ENCODE measurements around the gene ROMO1. TPM values are rescaled to one million over a fixed set of nuclear protein-coding genes. Genes with fewer than 3 reads are reported as not detected.
A peak's percentile ranks its signal among the peaks of the same experiment; 100 is the strongest.
"Not testable (repeated sequence)": the region's sequence is repeated elsewhere in the genome, so short reads cannot be mapped to it uniquely, and the experiment has no call there.

The ROMO1 gene
- total and polyA plus RNA-seq, 4 donors: 71.4 to 209 (median 102) TPM

GRCh38 chr20:35708502-35708901 is 9.3 kb downstream of the ROMO1 start:
- Histone ChIP-seq H3K36me3 (ENCODE audit: control insufficient read depth, insufficient read depth, low read length) (peaks cover 32% of the 10 kb centered on the region), H3K27me3 (ENCODE audit: control insufficient read depth, insufficient read depth, low read length) (no peaks in the 10 kb centered on the region), H3K4me3 (ENCODE audit: low read depth, low read length) (no peak overlapping the region), H3K4me1 (ENCODE audit: control insufficient read depth, insufficient read depth, low read length) (no peaks in the 10 kb centered on the region), H3K9me3 (ENCODE audit: control insufficient read depth, insufficient read depth, low read length) (no peaks in the 10 kb centered on the region), H3K27ac (ENCODE audit: low read depth, low read length) (no peak overlapping the region)
- DNase-seq (ENCODE audit: low read depth in 4 of 6, low spot score in 6 of 6): no peak
- no CpG with 5 or more reads among the region's 1 CpG for WGBS (ENCODE audit: insufficient coverage)

DNA sequence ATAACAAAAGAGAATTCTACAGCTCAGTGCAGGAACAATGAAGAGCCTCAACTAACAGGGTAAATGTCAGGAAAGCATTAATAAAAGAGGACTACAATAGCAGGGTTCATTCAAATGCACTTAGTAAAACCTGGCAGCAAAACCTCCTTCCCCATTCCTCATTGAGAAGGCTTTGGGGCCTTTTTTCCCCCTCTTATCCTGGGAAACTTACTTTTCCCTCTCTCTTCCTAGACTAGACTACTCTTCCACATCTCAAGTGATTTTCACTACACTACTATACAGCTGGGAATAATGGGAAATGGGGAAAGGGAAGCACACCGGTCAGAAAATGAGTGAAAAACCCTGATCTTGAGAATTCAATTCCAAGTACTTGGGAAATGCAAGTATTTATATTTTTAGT is 10.1 kb downstream of the ROMO1 start:
- no peak overlapping the region for H3K27ac ChIP-seq (ENCODE audit: low read depth, low read length)
- no peaks in the 10 kb centered on the region for H3K9me3 ChIP-seq (ENCODE audit: control insufficient read depth, insufficient read depth, low read length)
- no peak overlapping the region for H3K4me3 ChIP-seq (ENCODE audit: low read depth, low read length)
- WGBS (ENCODE audit: insufficient coverage): no CpG with 5 or more reads among the region's 1 CpG
- H3K36me3 ChIP-seq (ENCODE audit: control insufficient read depth, insufficient read depth, low read length): peaks cover 35% of the 10 kb centered on the region
- DNase-seq (ENCODE audit: low read depth in 4 of 6, low spot score in 6 of 6): peak in 1 of 6 donors; percentile 18
- no peaks in the 10 kb centered on the region for H3K27me3 ChIP-seq (ENCODE audit: control insufficient read depth, insufficient read depth, low read length)
- no peaks in the 10 kb centered on the region for H3K4me1 ChIP-seq (ENCODE audit: control insufficient read depth, insufficient read depth, low read length)

GRCh38 chr20:35710039-35710438 is 10.8 kb downstream of the ROMO1 start:
- H3K4me1 ChIP-seq (ENCODE audit: control insufficient read depth, insufficient read depth, low read length): no peaks in the 10 kb centered on the region
- no peak overlapping the region for H3K27ac ChIP-seq (ENCODE audit: low read depth, low read length)

GRCh38 chr20:35710884-35711587 is 11.8 kb downstream of the ROMO1 start:
- WGBS (ENCODE audit: insufficient coverage): no CpG with 5 or more reads among the region's 6 CpGs
- H3K27me3 ChIP-seq (ENCODE audit: control insufficient read depth, insufficient read depth, low read length): no peaks in the 10 kb centered on the region
- peaks cover 38% of the 10 kb centered on the region for H3K36me3 ChIP-seq (ENCODE audit: control insufficient read depth, insufficient read depth, low read length)
- H3K9me3 ChIP-seq (ENCODE audit: control insufficient read depth, insufficient read depth, low read length): no peaks in the 10 kb centered on the region
- no peaks in the 10 kb centered on the region for H3K4me1 ChIP-seq (ENCODE audit: control insufficient read depth, insufficient read depth, low read length)
- H3K27ac ChIP-seq (ENCODE audit: low read depth, low read length): no peak overlapping the region
- no peak overlapping the region for H3K4me3 ChIP-seq (ENCODE audit: low read depth, low read length)
- DNase-seq (ENCODE audit: low read depth in 4 of 6, low spot score in 6 of 6): no peak

More at GRCh38 chr20:35710039-35710438, 10.8 kb downstream of the ROMO1 start:
- H3K36me3 ChIP-seq (ENCODE audit: control insufficient read depth, insufficient read depth, low read length): peaks cover 37% of the 10 kb centered on the region
- DNase-seq (ENCODE audit: low read depth in 4 of 6, low spot score in 6 of 6): no peak
- no peak overlapping the region for H3K4me3 ChIP-seq (ENCODE audit: low read depth, low read length)
- no peaks in the 10 kb centered on the region for H3K9me3 ChIP-seq (ENCODE audit: control insufficient read depth, insufficient read depth, low read length)
- H3K27me3 ChIP-seq (ENCODE audit: control insufficient read depth, insufficient read depth, low read length): no peaks in the 10 kb centered on the region

DNA sequence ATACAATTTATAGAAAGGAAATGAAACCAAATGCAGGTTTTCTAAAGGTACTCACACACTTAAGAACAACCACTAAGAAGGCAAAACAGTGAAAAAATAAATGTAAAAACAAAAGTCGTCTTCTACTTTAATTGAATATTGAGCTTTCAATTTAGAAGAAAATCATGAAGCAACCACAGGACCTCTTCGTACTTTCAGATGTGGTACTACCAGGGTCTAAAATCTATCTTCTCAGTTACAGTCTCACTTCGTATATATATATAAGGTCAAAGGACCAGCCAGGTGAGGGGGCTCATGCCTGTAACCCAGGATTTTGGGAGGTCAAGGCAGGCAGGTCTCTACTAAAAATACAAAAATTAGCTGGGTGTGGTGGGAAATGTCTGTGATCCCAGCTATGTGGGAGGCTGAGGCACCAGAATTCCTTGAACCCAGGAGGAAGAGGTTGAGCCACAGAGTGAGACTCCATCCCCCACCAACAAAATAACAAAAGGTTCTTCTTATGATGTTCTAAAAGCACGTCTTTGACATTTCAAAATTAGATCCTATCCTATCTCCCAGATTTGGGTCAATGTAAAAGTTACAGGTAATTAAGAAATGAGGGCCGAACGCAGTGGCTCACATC is 12.5 kb downstream of the ROMO1 start:
- Histone ChIP-seq H3K9me3 (ENCODE audit: control insufficient read depth, insufficient read depth, low read length) (no peaks in the 10 kb centered on the region), H3K27me3 (ENCODE audit: control insufficient read depth, insufficient read depth, low read length) (no peaks in the 10 kb centered on the region), H3K36me3 (ENCODE audit: control insufficient read depth, insufficient read depth, low read length) (peaks cover 39% of the 10 kb centered on the region), H3K27ac (ENCODE audit: low read depth, low read length) (no peak overlapping the region), H3K4me3 (ENCODE audit: low read depth, low read length) (no peak overlapping the region), H3K4me1 (ENCODE audit: control insufficient read depth, insufficient read depth, low read length) (no peaks in the 10 kb centered on the region)
- no peak for DNase-seq (ENCODE audit: low read depth in 4 of 6, low spot score in 6 of 6)
- WGBS (ENCODE audit: insufficient coverage): no CpG with 5 or more reads among the region's 6 CpGs

DNA sequence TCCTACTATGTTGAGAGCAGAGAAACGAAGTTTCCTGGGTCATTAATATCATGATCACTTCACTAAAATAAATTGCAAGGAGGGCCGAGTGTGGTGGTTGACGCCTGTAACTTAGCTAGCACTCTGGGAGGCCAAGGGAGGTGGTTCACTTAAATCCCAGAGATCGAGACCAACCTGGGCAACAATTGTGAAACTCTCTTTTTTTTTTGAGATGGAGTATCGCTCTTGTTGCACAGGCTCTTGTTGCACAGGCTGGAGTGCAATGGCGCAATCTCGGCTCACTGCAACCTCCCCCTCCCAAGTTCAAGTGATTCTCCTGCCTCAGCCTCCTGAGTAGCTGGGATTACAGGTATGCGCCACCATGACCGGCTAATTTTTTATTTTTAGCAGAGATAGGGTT is 13.9 kb downstream of the ROMO1 start:
- not testable (repeated sequence) for DNase-seq (ENCODE audit: low read depth in 4 of 6, low spot score in 6 of 6); H3K27me3 ChIP-seq (ENCODE audit: control insufficient read depth, insufficient read depth, low read length); H3K4me1 ChIP-seq (ENCODE audit: control insufficient read depth, insufficient read depth, low read length); H3K9me3 ChIP-seq (ENCODE audit: control insufficient read depth, insufficient read depth, low read length); H3K4me3 ChIP-seq (ENCODE audit: low read depth, low read length); H3K27ac ChIP-seq (ENCODE audit: low read depth, low read length)
- H3K36me3 ChIP-seq (ENCODE audit: control insufficient read depth, insufficient read depth, low read length): peaks cover 48% of the 10 kb centered on the region
- WGBS (ENCODE audit: insufficient coverage): 90% methylated on average over 2 of the region's 9 CpGs

GRCh38 chr20:35714127-35714526 is 14.9 kb downstream of the ROMO1 start:
- Histone ChIP-seq H3K36me3 (ENCODE audit: control insufficient read depth, insufficient read depth, low read length) (peaks cover 58% of the 10 kb centered on the region), H3K4me1 (ENCODE audit: control insufficient read depth, insufficient read depth, low read length) (no peaks in the 10 kb centered on the region), H3K4me3 (ENCODE audit: low read depth, low read length) (no peak overlapping the region), H3K27ac (ENCODE audit: low read depth, low read length) (no peak overlapping the region), H3K27me3 (ENCODE audit: control insufficient read depth, insufficient read depth, low read length) (no peaks in the 10 kb centered on the region), H3K9me3 (ENCODE audit: control insufficient read depth, insufficient read depth, low read length) (no peaks in the 10 kb centered on the region)
- WGBS (ENCODE audit: insufficient coverage): 92% methylated on average over 2 of the region's 4 CpGs
- no peak for DNase-seq (ENCODE audit: low read depth in 4 of 6, low spot score in 6 of 6)

GRCh38 chr20:35715652-35716051 is 16.4 kb downstream of the ROMO1 start:
- no peak overlapping the region for H3K27ac ChIP-seq (ENCODE audit: low read depth, low read length)
- no peak for DNase-seq (ENCODE audit: low read depth in 4 of 6, low spot score in 6 of 6)
- no peaks in the 10 kb centered on the region for H3K4me1 ChIP-seq (ENCODE audit: control insufficient read depth, insufficient read depth, low read length)
- 100% methylated on average over 1 of the region's 2 CpGs for WGBS (ENCODE audit: insufficient coverage)
- H3K36me3 ChIP-seq (ENCODE audit: control insufficient read depth, insufficient read depth, low read length): peaks cover 73% of the 10 kb centered on the region
- H3K9me3 ChIP-seq (ENCODE audit: control insufficient read depth, insufficient read depth, low read length): no peaks in the 10 kb centered on the region
- H3K27me3 ChIP-seq (ENCODE audit: control insufficient read depth, insufficient read depth, low read length): no peaks in the 10 kb centered on the region
- H3K4me3 ChIP-seq (ENCODE audit: low read depth, low read length): no peak overlapping the region

DNA sequence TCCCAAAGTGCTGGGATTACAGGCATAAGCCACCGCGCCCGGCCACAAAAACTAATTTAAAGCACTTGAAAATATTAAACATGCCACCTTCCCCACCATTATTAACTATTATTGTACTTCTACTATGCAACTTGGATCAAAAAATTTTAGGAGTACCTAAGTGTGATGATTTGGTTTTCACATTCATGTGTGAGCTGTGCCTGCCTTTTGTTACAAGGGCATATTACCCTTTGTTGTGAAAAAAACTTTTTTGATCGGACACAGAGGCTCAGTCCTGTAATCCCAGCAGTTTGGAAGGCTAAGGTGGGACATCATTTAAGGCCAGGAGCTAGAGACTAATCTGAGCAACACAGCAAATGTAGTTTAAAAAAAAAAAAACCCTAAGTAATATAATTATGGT is 17.1 kb downstream of the ROMO1 start:
- WGBS (ENCODE audit: insufficient coverage): no CpG with 5 or more reads among the region's 4 CpGs
- H3K36me3 ChIP-seq (ENCODE audit: control insufficient read depth, insufficient read depth, low read length): peaks cover 80% of the 10 kb centered on the region

DNA sequence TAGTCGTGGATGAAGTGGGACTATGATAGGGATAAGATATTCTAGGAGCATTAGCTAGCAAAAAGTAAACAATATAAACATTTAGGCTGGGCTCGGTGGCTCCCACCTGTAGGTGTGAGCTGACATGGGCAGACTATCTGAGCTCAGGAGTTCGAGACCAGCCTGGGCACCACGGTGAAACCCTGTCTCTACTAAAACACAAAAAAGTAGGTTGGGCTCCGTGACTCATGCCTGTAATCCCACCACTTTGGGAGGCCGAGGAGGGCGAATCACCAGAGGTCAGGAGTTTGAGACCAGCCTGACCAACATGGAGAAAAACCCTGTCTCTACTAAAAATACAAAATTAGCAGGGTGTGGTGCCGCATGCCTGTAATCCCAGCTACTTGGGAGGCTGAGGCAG is 19.1 kb downstream of the ROMO1 start:
- not testable (repeated sequence) for H3K27me3 ChIP-seq (ENCODE audit: control insufficient read depth, insufficient read depth, low read length); H3K4me3 ChIP-seq (ENCODE audit: low read depth, low read length); DNase-seq (ENCODE audit: low read depth in 4 of 6, low spot score in 6 of 6); H3K9me3 ChIP-seq (ENCODE audit: control insufficient read depth, insufficient read depth, low read length); H3K27ac ChIP-seq (ENCODE audit: low read depth, low read length); H3K4me1 ChIP-seq (ENCODE audit: control insufficient read depth, insufficient read depth, low read length)
- 98% methylated on average over 4 of the region's 8 CpGs for WGBS (ENCODE audit: insufficient coverage)
- peaks cover 83% of the 10 kb centered on the region for H3K36me3 ChIP-seq (ENCODE audit: control insufficient read depth, insufficient read depth, low read length)

More for the DNA sequence above, 17.1 kb downstream of the ROMO1 start:
- Histone ChIP-seq H3K27ac (ENCODE audit: low read depth, low read length) (no peak overlapping the region), H3K27me3 (ENCODE audit: control insufficient read depth, insufficient read depth, low read length) (no peaks in the 10 kb centered on the region), H3K4me3 (ENCODE audit: low read depth, low read length) (no peak overlapping the region), H3K9me3 (ENCODE audit: control insufficient read depth, insufficient read depth, low read length) (no peaks in the 10 kb centered on the region), H3K4me1 (ENCODE audit: control insufficient read depth, insufficient read depth, low read length) (no peaks in the 10 kb centered on the region)
- no peak for DNase-seq (ENCODE audit: low read depth in 4 of 6, low spot score in 6 of 6)

Data from spinal cord (tissue), 10 donors.